ENCODE measurements around the gene VAMP5. TPM values are rescaled to one million over a fixed set of nuclear protein-coding genes. Genes with fewer than 3 reads are reported as not detected.
A peak's percentile ranks its signal among the peaks of the same experiment; 100 is the strongest.

The VAMP5 gene
- total RNA-seq, 1 experiment from 2014 or later = 15.1 TPM

DNA sequence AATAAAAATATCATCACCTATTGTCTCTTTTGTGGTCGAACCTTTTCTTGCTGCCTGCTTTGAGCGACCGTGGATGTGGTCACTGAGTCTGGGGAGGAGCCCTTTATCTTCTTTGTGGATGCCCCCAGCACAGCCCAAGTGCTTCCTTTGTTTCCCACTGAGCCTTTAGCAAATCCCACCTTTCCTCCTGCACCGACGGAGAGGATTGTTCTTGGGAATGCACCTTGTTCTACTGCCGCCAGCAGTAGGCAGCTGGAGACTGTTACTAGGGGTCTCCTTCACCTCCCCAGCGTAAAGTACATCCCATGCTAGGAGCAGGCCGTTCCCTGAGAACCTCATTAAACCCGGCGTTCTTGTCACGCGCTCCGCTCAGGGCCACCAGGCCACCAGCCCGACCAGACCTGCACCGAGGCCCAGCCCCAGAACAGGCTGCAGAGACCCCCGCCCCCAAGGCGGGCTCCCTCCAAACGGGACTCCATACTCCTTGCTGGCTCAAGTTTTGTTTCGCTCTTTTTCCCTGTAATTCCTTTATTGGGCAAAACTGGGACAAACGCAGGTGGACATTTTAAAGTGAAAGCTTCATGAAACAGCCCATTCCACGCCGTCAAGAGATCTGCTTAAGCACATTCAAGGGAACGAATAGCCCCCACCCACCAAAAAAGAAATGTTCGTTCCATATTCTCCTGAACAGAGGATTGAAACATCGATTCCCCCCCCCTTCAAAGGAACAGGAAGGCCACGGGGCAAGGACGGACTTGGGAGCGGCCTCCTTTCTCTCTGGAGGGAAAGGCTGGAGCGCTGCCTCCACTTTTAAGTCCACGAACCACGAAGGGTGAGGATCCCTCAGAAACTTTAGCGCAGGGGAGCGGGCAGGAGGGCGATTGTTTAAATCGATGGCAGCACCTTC lies 46.4 kb upstream of the VAMP5 start:
- H3K4me3 ChIP-seq (ENCODE audit: low read depth, low read length) = peak overlapping the region; percentile 98
- H3K4me3 Mint-ChIP-seq (ENCODE audit: unreplicated experiment) = peak overlapping the region; percentile 97
- H3K27me3 ChIP-seq (replicated peaks; ENCODE audit: control insufficient read depth, insufficient read depth, low read length) = no peaks in the 10 kb centered on the region
- H3K36me3 Mint-ChIP-seq (ENCODE audit: insufficient read depth, unreplicated experiment) = peaks cover 52% of the 10 kb centered on the region
- CTCF ChIA-PET = interaction anchor here (0.7 to 2.5 kb wide), 7 partner anchors 14 to 122 kb away, joined by 3 to 32 read pairs (median 7); partner anchors contain the start of gene SH2D6
- peak; percentile 80 to 87 for DNase-seq
- POLR2A ChIA-PET = interaction anchor here (0.6 to 4.7 kb wide), 22 partner anchors 10 to 472 kb away, joined by 3 to 73 read pairs (median 5); partner anchors contain the start of genes C2orf68, ELMOD3, GGCX and RETSAT
- H3K9me3 Mint-ChIP-seq (ENCODE audit: unreplicated experiment) = no peaks in the 10 kb centered on the region
- TF ChIP-seq, protein P1, sequence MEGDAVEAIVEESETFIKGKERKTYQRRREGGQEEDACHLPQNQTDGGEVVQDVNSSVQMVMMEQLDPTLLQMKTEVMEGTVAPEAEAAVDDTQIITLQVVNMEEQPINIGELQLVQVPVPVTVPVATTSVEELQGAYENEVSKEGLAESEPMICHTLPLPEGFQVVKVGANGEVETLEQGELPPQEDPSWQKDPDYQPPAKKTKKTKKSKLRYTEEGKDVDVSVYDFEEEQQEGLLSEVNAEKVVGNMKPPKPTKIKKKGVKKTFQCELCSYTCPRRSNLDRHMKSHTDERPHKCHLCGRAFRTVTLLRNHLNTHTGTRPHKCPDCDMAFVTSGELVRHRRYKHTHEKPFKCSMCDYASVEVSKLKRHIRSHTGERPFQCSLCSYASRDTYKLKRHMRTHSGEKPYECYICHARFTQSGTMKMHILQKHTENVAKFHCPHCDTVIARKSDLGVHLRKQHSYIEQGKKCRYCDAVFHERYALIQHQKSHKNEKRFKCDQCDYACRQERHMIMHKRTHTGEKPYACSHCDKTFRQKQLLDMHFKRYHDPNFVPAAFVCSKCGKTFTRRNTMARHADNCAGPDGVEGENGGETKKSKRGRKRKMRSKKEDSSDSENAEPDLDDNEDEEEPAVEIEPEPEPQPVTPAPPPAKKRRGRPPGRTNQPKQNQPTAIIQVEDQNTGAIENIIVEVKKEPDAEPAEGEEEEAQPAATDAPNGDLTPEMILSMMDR (IDR thresholded peaks at IDR 0.05; ENCODE audit: insufficient read depth in 1 of 2, low read depth in 1 of 2, low read length in 1 of 2, severe bottlenecking in 1 of 2, unreplicated experiment in 1 of 2) = peak in 1 of 2 experiments; percentile 45
- intact Hi-C loops (cut with micrococcal nuclease; ENCODE audit: unreplicated experiment) = loop anchor here (1.0 to 5.0 kb wide), 4 partner anchors 23 to 211 kb away; partner anchors contain the start of genes GGCX and TGOLN2
- peak overlapping the region; percentile 99 for H3K27ac Mint-ChIP-seq (ENCODE audit: unreplicated experiment)
- peaks cover 6% of the 10 kb centered on the region for H3K4me1 ChIP-seq
- H3K9me3 ChIP-seq = no peaks in the 10 kb centered on the region
- H3K27me3 Mint-ChIP-seq (ENCODE audit: insufficient read depth, unreplicated experiment) = no peaks in the 10 kb centered on the region
- H3K4me1 Mint-ChIP-seq (ENCODE audit: low read depth, unreplicated experiment) = peaks cover 28% of the 10 kb centered on the region
- peaks cover 2% of the 10 kb centered on the region; the same call in 1 of the 2 replicates for H3K36me3 ChIP-seq (ENCODE audit: control insufficient read depth, insufficient read depth, low read length)
- BruUV-seq (replicated peaks) = TSS peak; percentile 70

DNA sequence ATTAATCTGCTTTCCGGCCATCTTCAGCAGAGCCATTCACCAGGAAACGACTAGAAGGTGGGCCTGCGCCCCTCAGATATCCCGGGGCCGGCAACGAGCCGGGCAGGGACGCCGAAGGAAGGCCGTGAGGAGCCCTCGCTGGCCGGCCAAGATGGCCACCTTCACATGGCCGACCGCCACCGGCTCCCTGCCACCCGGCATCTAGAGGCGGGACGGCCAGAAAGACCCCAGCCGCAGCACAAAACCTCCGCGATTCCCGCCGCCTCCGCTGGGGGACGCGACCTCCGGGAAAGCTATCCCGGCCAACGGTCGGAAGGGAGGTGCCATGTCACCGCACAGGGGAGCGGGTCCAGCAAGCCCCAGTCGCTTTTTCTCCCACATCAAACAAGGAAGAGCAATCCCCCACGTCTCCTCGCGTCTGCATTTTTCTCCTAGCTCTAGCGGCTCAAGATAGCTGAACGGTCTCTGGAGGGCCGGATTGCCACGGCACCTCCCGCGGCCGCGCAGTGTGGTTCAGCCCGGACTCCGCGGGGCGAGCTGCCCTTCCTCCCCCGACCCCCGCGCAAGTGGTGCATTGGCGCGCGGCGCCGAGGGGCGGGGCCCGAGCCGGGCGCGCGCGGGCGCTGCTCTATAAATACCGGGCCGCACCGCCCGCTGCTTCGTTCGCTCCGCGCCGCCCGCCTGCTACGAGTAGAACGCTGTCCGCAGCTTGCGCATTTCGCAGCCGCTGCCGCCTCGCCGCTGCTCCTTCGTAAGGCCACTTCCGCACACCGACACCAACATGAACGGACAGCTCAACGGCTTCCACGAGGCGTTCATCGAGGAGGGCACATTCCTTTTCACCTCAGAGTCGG lies 45.5 kb upstream of the VAMP5 start, which contains the start of gene MAT2A:
MAT2A (plus strand) TSS at position 662 of the 854 bp plus-strand sequence; CDS start at position 782, 120 bp downstream.
- ChIA-PET CTCF (interaction anchor here (0.6 to 2.5 kb wide), 16 partner anchors 13 to 1012 kb away, joined by 3 to 32 read pairs (median 4); partner anchors contain the start of genes GGCX, SH2D6 and TMEM150A), POLR2A (interaction anchor here (0.6 to 4.7 kb wide), 30 partner anchors 9 to 473 kb away, joined by 3 to 73 read pairs (median 5); partner anchors contain the start of genes C2orf68, ELMOD3, GGCX and RETSAT)
- Histone ChIP-seq H3K36me3 (ENCODE audit: control insufficient read depth, insufficient read depth, low read length) (peaks cover 2% of the 10 kb centered on the region; the same call in 1 of the 2 replicates), H3K9me3 (no peaks in the 10 kb centered on the region), H3K4me1 (peaks cover 6% of the 10 kb centered on the region), H3K27me3 (replicated peaks; ENCODE audit: control insufficient read depth, insufficient read depth, low read length) (no peaks in the 10 kb centered on the region), H3K4me3 (ENCODE audit: low read depth, low read length) (peak within 1 kb of the TSS; percentile 98)
- Mint-ChIP-seq H3K36me3 (ENCODE audit: insufficient read depth, unreplicated experiment) (peaks cover 61% of the 10 kb centered on the region), H3K27me3 (ENCODE audit: insufficient read depth, unreplicated experiment) (no peaks in the 10 kb centered on the region), H3K9me3 (ENCODE audit: unreplicated experiment) (no peaks in the 10 kb centered on the region), H3K4me3 (ENCODE audit: unreplicated experiment) (peak within 1 kb of the TSS; percentile 97), H3K4me1 (ENCODE audit: low read depth, unreplicated experiment) (peaks cover 34% of the 10 kb centered on the region), H3K27ac (ENCODE audit: unreplicated experiment) (peak within 1 kb of the TSS; percentile 99)
- intact Hi-C loops (cut with micrococcal nuclease; ENCODE audit: unreplicated experiment) = loop anchor here (1.0 to 5.0 kb wide), 5 partner anchors 23 to 211 kb away; partner anchors contain the start of genes ELMOD3, GGCX, RETSAT and TGOLN2
- no TSS peak for BruUV-seq (replicated peaks)
- TF ChIP-seq, protein P1 (IDR thresholded peaks at IDR 0.05; ENCODE audit: insufficient read depth in 1 of 2, low read depth in 1 of 2, low read length in 1 of 2, severe bottlenecking in 1 of 2, unreplicated experiment in 1 of 2) = peak; percentile 81 to 85
- DNase-seq = peak; percentile 97 to 99
